Adrenal gland (tissue), 5 donors: ENCODE data around the gene RSAD1.

Source experiments
- CTCF ChIP-seq, 6 experiments: fragments of 450-650 bp in 4 of 6; fragments of 200-600 bp in 2 of 6; sonication (generic) in 1 of 6; IDR thresholded peaks; 1 replicate in 5 of 6; 2 replicates in 1 of 6; pipeline versions ENCODE4 v1.5.1 to v1.8.0; 2016 to 2021; ENCODE audit warnings: antibody characterized with exemption in 6 of 6, mild to moderate bottlenecking in 2 of 6, moderate library complexity in 1 of 6
- POLR2A ChIP-seq, 2 donors: fragments of 450-650 bp; IDR thresholded peaks; one replicate each; pipeline ENCODE4 v1.6.1; 2017; ENCODE audit warnings: antibody characterized with exemption in 2 of 2, mild to moderate bottlenecking in 2 of 2, moderate library complexity in 1 of 2
- donor health status: DM: no; HTN: no; CAD: no.

DNA sequence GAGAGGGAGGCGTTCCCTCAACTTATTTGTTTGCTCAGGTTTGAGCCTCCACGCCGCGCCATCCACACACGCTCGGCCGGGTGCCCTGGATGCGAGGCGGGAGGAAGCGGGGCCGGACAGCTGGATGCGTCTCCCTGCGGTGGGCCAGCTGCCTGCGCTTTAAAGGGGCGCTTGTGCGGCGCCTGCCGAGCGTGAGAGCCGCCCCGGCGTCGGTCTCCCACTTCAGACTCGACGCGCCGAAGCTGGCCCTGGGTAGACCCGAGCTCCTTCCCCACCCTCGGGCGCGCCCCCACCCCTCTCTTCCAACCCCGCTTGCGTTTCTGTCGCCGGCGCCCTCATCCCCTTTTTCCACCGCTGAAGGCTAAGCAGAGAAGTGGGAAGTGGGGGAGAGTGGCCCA is 9.5 kb upstream of the RSAD1 start:
- TF ChIP-seq POLR2A (IDR thresholded peaks at IDR 0.05): no peak
- no peak for TF ChIP-seq CTCF (IDR thresholded peaks at IDR 0.05)
